Activated effector memory CD4-positive, alpha-beta T cell treated with anti-CD3 and anti-CD28 coated beads, Interleukin-2, amount 50 U/mL, for 16 hours (primary cell): ENCODE data around the gene BGN.

Experiments used
- DNase-seq: peaks from one replicate; pipeline ENCODE4 v3.0.0-alpha.2; 2020

BGN gene

GRCh38 chrX:153494541-153495361 lies at the start of gene BGN:
Gene BGN, plus strand, starts transcription at chrX:153494980. Its CDS starts 9,652 bp downstream, at chrX:153504632.
- DNase-seq: no peak

GRCh38 chrX:153445106-153445855 lies 49.5 kb upstream of the BGN start:
- no peak for DNase-seq

- DNase-seq: no peak
These were observed 48.7 kb upstream of the BGN start, which contains the start of gene TREX2 for GRCh38 chrX:153445856-153446635. Gene TREX2, minus strand, starts transcription at chrX:153446056. Its CDS starts 626 bp downstream, at chrX:153445430.

GRCh38 chrX:153446636-153446936 lies 48.2 kb upstream of the BGN start:
- DNase-seq: no peak

- no peak for DNase-seq
These were observed 47.7 kb upstream of the BGN start for GRCh38 chrX:153446950-153447580.

GRCh38 chrX:153447581-153447960 lies 47.2 kb upstream of the BGN start:
- DNase-seq: no peak

GRCh38 chrX:153448556-153449367 lies 46.0 kb upstream of the BGN start:
- DNase-seq: no peak

GRCh38 chrX:153449368-153450113 lies 45.2 kb upstream of the BGN start:
- no peak for DNase-seq

GRCh38 chrX:153450114-153450948 lies 44.4 kb upstream of the BGN start:
- no peak for DNase-seq

GRCh38 chrX:153450949-153451277 lies 43.9 kb upstream of the BGN start:
- no peak for DNase-seq

- DNase-seq: no peak
These were observed 39.8 kb upstream of the BGN start for GRCh38 chrX:153454901-153455550.

GRCh38 chrX:153455571-153455970 lies 39.2 kb upstream of the BGN start:
- DNase-seq: no peak

GRCh38 chrX:153456161-153456560 lies 38.6 kb upstream of the BGN start:
- DNase-seq: no peak

- no peak for DNase-seq
These were observed 38.1 kb upstream of the BGN start for GRCh38 chrX:153456704-153457103.

GRCh38 chrX:153457136-153457825 lies 37.5 kb upstream of the BGN start:
- DNase-seq: no peak

- no peak for DNase-seq
These were observed 36.8 kb upstream of the BGN start for GRCh38 chrX:153457827-153458466.

- no peak for DNase-seq
These were observed 36.3 kb upstream of the BGN start for GRCh38 chrX:153458476-153458875.

GRCh38 chrX:153459986-153460385 lies 34.8 kb upstream of the BGN start:
- DNase-seq: no peak

GRCh38 chrX:153460826-153461225 lies 34.0 kb upstream of the BGN start:
- peak; percentile 81 for DNase-seq
